ENCODE data around the gene SMARCC2. TPM values are rescaled to one million over a fixed set of nuclear protein-coding genes. Genes with fewer than 3 reads are reported as not detected.

SMARCC2 gene
- total RNA-seq, 4 donors from 2014 or later, result 34.1 to 56.9 (median 49.4) TPM

- Histone ChIP-seq H3K4me3 (no peak overlapping the region), H3K9me3 (no peaks in the 10 kb centered on the region), H3K4me1 (no peaks in the 10 kb centered on the region), H3K27ac (no peak overlapping the region), H3K27me3 (no peaks in the 10 kb centered on the region), H3K36me3 (peaks cover 0 to 8% of the 10 kb centered on the region in 2 donors)
- ATAC-seq (no peak), DNase-seq (no peak)
- TF ChIP-seq CTCF (IDR thresholded peaks at IDR 0.05 in 4 of 5, conservative IDR thresholded peaks at IDR 0.05 in 1 of 5) (no peak), POLR2A (IDR thresholded peaks at IDR 0.05) (no peak)
- intact Hi-C loops (cut with DNase I; ENCODE audit: low total_unique reads), result no loop called here
- in situ Hi-C loops (cut with MboI; ENCODE audit: low sequenced_read_pairs in 4 of 4), result no loop called here
Observed at GRCh38 chr12:56234746-56235436, 45.6 kb upstream of the SMARCC2 start.

GRCh38 chr12:56231184-56231582 is 41.9 kb upstream of the SMARCC2 start:
- Histone ChIP-seq H3K9me3 (no peaks in the 10 kb centered on the region), H3K27ac (no peak overlapping the region), H3K4me3 (no peak overlapping the region), H3K36me3 (peaks cover 0 to 13% of the 10 kb centered on the region in 2 donors), H3K27me3 (no peaks in the 10 kb centered on the region), H3K4me1 (no peaks in the 10 kb centered on the region)
- ATAC-seq (no peak), DNase-seq (no peak)
- in situ Hi-C loops (cut with MboI; ENCODE audit: low sequenced_read_pairs in 4 of 4) (no loop called here), intact Hi-C loops (cut with DNase I; ENCODE audit: low total_unique reads) (no loop called here)
- TF ChIP-seq POLR2A (IDR thresholded peaks at IDR 0.05) (no peak), CTCF (IDR thresholded peaks at IDR 0.05 in 4 of 5, conservative IDR thresholded peaks at IDR 0.05 in 1 of 5) (no peak)

GRCh38 chr12:56230432-56231183 is 41.3 kb upstream of the SMARCC2 start:
- ATAC-seq (no peak), DNase-seq (no peak)
- Histone ChIP-seq H3K9me3 (no peaks in the 10 kb centered on the region), H3K36me3 (peaks cover 0 to 13% of the 10 kb centered on the region in 2 donors), H3K27ac (no peak overlapping the region), H3K4me3 (no peak overlapping the region), H3K4me1 (no peaks in the 10 kb centered on the region), H3K27me3 (no peaks in the 10 kb centered on the region)
- intact Hi-C loops (cut with DNase I; ENCODE audit: low total_unique reads) (no loop called here), in situ Hi-C loops (cut with MboI; ENCODE audit: low sequenced_read_pairs in 4 of 4) (no loop called here)
- no peak for TF ChIP-seq POLR2A (IDR thresholded peaks at IDR 0.05)
- no peak for TF ChIP-seq CTCF (IDR thresholded peaks at IDR 0.05 in 4 of 5, conservative IDR thresholded peaks at IDR 0.05 in 1 of 5)

- H3K36me3 ChIP-seq, result peaks cover 0 to 13% of the 10 kb centered on the region in 2 donors
- ATAC-seq, result no peak
- intact Hi-C loops (cut with DNase I; ENCODE audit: low total_unique reads) (loop anchor here (10.0 kb wide), 1 partner anchor 235 kb away; the partner anchor contains the start of gene SPRYD4), in situ Hi-C loops (cut with MboI; ENCODE audit: low sequenced_read_pairs in 4 of 4) (loop anchor here in 2 of 4 donors (5.0 to 10.0 kb wide), 2 partner anchors 38 to 115 kb away; partner anchors contain the start of genes RPL41 (in 1 of the 2) and ZC3H10 (in 1 of the 2))
- no peaks in the 10 kb centered on the region for H3K9me3 ChIP-seq
- H3K27me3 ChIP-seq, result no peaks in the 10 kb centered on the region
- H3K27ac ChIP-seq, result no peak within 1 kb of the TSS
- TF ChIP-seq POLR2A (IDR thresholded peaks at IDR 0.05) (no peak), CTCF (IDR thresholded peaks at IDR 0.05 in 4 of 5, conservative IDR thresholded peaks at IDR 0.05 in 1 of 5) (no peak)
- DNase-seq, result no peak
- H3K4me3 ChIP-seq, result no peak within 1 kb of the TSS
- peaks cover 3 to 6% of the 10 kb centered on the region in 2 donors for H3K4me1 ChIP-seq
Observed at GRCh38 chr12:56229916-56230431, 40.7 kb upstream of the SMARCC2 start, which contains the start of gene SLC39A5. TSS of gene SLC39A5 (plus strand) at chr12:56230051. CDS start at chr12:56231275, 1,224 bp downstream.
